Measurements from ENCODE around the gene SLC29A1. TPM values are rescaled to one million over a fixed set of nuclear protein-coding genes. Genes with fewer than 3 reads are reported as not detected.

SLC29A1 gene
- total and polyA plus RNA-seq, 9 of the 15 experiments (the other 6 are each of a cell fraction or from before 2014, with no cell fraction given), result 18.9 to 170 (median 57.7) TPM

DNA sequence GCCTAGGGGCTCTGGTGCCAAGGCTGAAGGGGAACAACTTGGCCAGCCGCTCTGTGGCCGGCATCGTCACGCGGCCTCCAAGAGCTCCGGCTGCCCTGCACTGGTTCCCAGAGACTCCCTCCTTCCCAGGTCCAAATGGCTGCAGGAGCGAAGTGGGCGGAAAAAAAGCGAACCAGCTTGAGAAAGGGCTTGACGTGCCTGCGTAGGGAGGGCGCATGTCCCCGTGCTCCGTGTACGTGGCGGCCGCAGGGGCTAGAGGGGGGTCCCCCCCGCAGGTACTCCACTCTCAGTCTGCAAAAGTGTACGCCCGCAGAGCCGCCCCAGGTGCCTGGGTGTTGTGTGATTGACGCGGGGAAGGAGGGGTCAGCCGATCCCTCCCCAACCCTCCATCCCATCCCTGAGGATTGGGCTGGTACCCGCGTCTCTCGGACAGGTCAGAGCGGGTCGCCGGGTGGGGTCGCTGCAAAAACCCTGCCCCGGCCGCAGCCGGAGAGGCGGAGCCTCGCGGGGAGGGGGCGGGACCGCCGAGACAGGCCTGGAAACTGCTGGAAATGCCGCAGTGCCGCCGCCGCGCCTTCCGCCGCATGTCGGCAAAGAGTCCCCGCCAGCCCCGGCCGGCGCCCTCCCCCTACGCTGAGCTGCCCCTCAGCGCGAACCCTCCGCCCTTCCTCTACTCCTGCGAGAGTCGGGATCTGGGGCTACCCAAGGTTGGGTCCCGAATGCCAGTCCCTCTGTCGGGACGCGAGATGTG is 22.7 kb downstream of the SLC29A1 start (continued):
- TF ChIP-seq ZNF609 (CRISPR knock-in tag; IDR thresholded peaks at IDR 0.05; ENCODE audit: borderline replicate concordance) (peak; percentile 91; the same call in 1 of the 2 replicates), ZNF740 (CRISPR knock-in tag; IDR thresholded peaks at IDR 0.05) (0 out of 2 replicates have a peak, but pooled peaks have one; percentile 58), ZNF740 (tag; IDR thresholded peaks at IDR 0.05) (no peak), SMC3 (conservative IDR thresholded peaks at IDR 0.05; ENCODE audit: insufficient read depth, low read depth, low read length) (0 out of 2 replicates have a peak, but pooled peaks have one; percentile 3), CTCF (IDR thresholded peaks at IDR 0.05 in 2 of 3, conservative IDR thresholded peaks at IDR 0.05 in 1 of 3; ENCODE audit: insufficient read depth in 2 of 3, low read depth in 1 of 3, low read length in 3 of 3) (peak; percentile 54 to 68 (median 60)), DACH1 (IDR thresholded peaks at IDR 0.05; ENCODE audit: partially characterized antibody) (no peak), NCOA6 (IDR thresholded peaks at IDR 0.05) (0 out of 2 replicates have a peak, but pooled peaks have one; percentile 37), ZBTB17 (CRISPR knock-in tag; IDR thresholded peaks at IDR 0.05) (peak; percentile 24; the same call in 1 of the 2 replicates), MEF2D (tag; conservative IDR thresholded peaks at IDR 0.05; ENCODE audit: low read depth) (no peak), ZBTB7A (IDR thresholded peaks at IDR 0.05; ENCODE audit: borderline replicate concordance, control insufficient read depth, low read depth, low read length) (peak; percentile 92; the same call in 1 of the 2 replicates), ETS1 (conservative IDR thresholded peaks at IDR 0.05; ENCODE audit: control insufficient read depth, low read depth, low read length) (peak; percentile 84), SMAD4 (CRISPR knock-in tag; conservative IDR thresholded peaks at IDR 0.05) (peak; percentile 94), NCOR1 (IDR thresholded peaks at IDR 0.05) (peak; percentile 36; the same call in 1 of the 2 replicates), ELF4 (CRISPR knock-in tag; IDR thresholded peaks at IDR 0.05) (no peak), ZNF57 (CRISPR knock-in tag; IDR thresholded peaks at IDR 0.05) (0 out of 2 replicates have a peak, but pooled peaks have one; percentile 10), STAT5A (IDR thresholded peaks at IDR 0.05; ENCODE audit: borderline replicate concordance, low read length) (no peak), CBX1 (IDR thresholded peaks at IDR 0.05; ENCODE audit: low read depth) (peak; percentile 81; the same call in 1 of the 2 replicates), HDAC1 (IDR thresholded peaks at IDR 0.05) (peak in 1 of 2 experiments; percentile 89; a peak in 2 of 4 replicates)
